Measurements from ENCODE around the gene OGFOD1. TPM values are rescaled to one million over a fixed set of nuclear protein-coding genes. Genes with fewer than 3 reads are reported as not detected.

OGFOD1 gene
- 101 and 127 TPM in 2 replicates for total RNA-seq (2014; rRNA removed)
- polyA plus RNA-seq (2012), result 35.3 TPM

DNA sequence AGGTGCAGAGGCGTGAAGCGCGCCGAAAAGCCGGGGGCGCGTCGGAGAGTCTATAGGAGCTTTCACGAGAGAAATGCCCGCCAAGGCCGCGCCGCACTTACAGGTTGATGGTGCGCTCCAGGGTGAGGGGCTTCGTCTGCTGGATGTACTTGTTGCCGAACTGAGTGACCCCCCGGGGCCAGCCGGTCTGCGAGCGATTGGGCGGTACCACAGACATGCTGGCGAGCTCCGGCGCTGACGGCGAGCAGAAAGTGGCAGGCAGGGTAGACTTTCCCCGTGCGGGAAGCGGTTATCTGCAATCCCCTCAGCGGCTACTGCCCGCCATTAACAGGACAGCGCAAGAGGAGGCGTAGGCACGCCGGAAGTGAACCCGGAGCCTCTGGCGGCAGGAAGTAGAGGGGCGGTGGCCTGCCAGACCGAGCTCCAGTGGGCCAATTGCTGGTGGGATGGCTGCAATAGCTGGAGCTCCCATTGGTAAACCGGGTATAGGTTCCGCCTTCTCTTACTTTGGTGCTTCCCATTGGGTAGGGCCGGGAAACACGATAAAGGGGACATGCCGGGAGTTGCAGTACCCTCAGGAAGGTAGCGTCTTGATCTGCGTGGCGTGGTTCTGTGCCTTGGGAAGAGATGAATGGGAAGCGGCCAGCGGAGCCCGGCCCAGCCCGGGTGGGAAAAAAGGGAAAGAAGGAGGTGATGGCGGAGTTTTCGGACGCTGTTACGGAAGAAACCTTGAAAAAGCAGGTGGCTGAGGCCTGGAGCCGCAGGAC is at the start of gene OGFOD1, which contains the start of gene NUDT21:
Gene OGFOD1, plus strand, starts transcription at position 569 of the 767 bp plus-strand sequence. Its CDS starts 59 bp downstream, at position 628.
Gene NUDT21, minus strand, starts transcription at position 347 of the 767 bp plus-strand sequence. Its CDS starts 130 bp downstream, at position 217.
- DNase-seq (ENCODE audit: low read depth), result peak; percentile 97

DNA sequence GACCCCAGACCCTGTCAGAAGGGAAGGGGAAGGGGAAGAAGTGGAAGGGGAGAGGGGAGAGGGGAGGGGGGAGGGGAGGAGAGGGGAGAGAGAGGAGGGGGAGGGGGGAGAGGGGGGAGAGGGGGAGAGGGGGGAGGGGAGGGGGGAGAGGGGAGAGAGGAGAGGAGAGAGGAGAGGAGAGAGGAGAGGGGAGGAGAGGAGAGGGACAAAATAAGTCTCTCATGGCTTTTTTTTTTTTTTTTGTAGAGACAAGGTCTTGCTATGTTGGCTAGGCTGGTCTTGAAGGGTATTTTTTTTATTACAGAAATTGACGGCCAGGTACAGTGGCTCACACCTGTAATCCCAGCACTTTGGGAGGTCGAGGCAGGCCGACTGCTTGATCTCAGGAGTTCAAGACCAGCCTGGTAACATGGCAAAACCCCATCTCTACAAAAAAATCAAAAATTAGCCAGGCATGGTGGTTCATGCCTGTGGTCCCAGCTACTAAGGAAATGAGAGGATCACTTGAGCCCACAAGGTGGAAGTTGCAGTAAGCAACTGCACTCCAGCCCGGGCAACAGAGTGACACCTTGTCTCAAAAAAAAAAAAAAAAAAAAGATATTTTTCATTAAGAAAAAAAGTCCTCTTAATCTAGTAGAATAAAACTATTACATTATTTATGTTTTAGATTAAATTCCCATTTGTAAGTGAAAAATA is 45.2 kb upstream of the OGFOD1 start:
- no peak for DNase-seq (ENCODE audit: low read depth)

DNA sequence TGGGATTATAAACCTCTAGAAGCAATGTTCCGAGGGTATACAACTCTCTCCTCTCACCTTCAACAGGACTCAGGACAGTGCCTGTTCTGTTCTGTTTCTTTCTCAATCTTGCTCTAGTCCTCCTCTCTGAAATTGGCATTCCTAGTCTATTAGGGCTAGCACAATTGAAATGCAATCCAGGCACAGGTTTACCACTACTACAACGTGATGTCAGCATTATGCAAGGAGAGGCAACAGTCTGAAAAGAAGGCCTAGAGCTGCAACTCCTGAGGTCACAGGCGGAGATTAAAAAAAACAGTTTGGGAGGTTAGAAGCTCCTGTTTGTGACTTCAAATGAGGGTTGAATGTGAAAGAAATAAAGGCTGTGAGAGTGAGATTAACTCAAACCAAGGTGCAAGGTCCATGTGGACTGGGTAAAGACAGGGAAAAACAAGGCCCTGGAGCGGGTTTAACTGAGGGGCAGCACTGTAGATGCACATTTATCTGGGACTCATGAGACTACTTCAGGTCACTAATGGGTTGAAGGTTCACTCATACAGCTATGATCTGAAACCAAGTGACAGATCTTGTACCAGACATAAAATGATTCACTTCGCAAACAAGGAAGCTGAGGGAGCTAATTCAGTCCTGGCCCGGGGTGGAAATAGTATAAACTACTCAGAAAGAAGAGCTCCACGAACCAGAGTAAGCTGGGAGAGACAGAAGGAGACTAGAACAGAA is 42.8 kb upstream of the OGFOD1 start:
- no peak for DNase-seq (ENCODE audit: low read depth)

DNA sequence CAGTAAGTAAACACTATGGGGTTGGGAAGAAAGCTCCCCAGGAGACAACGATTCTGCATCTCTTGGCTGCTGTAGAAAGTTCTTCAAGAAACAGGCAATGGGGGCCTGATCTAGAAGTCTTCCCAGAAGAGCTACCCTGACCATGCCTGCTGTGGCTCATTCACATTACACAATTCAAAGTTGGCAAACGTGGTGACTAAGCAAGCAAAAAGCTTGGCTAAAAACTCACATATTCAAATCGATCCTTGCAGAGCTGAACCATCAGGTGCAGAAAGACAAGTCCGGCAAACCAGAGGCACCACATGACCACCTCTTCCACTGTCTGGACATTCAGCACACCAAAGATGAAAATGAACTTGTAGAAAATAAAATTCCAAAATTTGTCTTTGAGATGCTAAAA is 42.2 kb upstream of the OGFOD1 start:
- peak; percentile 50 for DNase-seq (ENCODE audit: low read depth)

DNA sequence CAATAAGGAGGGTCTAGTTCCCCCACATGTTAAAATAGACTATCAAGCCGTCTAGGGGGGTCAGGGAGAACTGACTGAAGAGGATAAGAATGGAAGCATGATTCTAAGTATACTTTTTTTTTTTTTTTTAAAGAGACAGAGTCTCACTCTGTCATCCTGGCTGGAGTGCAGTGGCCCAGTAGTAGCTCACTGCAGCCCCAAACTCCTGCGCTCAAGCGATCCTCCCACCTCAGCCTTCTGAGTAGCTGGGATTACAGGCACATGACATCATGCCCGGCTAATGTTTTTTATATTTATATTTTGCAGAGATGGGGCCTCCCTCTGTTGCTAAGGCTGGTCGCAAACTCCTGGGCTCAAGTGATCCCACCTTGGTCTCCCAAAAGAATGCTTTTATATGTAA is 40.2 kb upstream of the OGFOD1 start:
- DNase-seq (ENCODE audit: low read depth), result no peak

DNA sequence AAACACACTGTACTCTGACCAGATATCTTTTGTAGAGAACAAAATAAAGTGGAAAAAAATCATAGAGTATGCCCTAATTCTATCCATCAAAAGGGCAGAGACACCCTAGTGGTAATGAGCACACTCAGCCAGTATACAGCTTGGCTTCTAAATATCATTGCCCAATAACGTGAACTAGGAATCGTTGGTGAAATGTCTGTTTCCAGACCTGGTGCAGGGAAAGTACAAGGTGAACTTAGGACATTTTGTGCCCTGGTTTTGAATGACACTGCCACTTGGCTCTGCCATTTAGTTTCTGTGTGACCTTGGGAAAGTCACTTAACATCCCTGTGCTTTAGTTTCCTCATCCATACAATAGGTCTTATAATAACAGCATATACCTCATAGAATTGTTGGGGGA is 39.7 kb upstream of the OGFOD1 start:
- no peak for DNase-seq (ENCODE audit: low read depth)

DNA sequence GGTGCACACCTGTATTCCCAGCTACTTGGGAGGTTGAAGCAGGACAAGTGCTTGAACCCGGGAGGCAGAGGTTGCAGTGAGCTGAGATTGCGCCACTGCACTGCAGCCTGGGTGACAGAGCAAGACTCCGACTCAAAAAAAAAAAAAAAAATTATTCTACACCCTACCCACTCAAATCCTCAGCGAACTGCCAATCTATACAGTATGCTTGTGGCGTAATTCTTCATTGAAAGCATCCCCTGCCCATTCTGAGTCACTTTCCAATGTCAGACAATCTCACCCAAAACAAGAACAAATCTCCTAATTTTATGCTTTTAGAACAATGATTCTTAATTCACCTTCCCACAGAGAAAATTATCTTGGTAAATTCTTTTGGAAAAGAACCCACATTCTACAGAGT is 38.0 kb upstream of the OGFOD1 start:
- no peak for DNase-seq (ENCODE audit: low read depth)

DNA sequence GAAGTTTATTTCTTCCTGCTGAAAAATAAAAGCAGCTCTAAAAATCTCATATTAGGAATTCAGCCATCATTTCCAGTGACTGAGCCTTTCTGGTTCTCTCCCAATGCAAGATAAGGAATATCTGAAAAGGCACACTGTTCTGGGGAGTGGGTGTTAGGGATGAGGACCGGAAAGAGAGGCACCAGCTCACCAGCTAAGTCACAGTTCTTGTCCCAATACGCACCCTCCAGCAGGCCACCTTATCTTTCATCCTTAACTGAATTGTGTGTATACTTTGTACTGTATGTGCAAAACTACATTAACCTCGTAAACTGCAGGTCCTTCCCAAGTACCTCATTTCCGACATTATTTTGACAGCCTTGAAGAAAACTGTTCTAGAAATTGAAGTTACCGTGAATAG is 37.0 kb upstream of the OGFOD1 start:
- no peak for DNase-seq (ENCODE audit: low read depth)

DNA sequence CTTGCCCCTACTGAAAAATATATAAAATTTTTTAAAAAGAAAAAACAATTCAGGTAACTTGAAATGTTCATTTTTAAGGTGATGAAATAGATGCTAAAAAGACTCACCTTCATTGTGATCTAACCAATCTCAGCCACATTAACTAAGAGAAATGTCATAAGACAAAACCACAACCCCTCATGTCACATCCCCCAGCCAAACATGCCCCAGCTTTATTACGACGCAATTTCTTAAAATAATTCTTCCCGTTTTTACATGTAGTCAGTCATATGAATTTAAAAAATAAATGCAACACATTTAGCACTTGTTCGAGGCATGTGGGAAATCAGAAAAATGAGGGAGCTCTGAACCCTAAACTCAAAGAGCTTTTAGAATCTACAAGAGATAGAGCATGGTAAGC is 35.5 kb upstream of the OGFOD1 start:
- no peak for DNase-seq (ENCODE audit: low read depth)

DNA sequence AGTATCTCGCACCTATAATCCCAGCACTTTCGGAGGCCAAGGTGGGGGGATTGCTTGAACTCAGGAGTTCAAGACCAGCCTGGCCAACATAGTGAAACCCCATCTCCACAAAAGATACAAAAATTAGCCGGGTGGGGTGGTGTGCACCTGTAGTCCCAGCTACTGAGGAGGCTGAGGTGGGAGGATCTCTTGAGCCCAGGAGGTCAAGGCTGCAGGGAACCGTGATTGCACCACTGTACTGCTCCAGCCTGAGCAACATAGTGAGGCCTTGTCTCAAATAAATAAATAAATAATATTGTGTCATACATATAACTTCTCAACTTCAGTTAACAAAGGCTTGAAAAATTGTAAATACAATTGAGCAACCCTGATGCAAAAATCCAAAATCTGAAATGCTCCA is 34.2 kb upstream of the OGFOD1 start:
- no peak for DNase-seq (ENCODE audit: low read depth)

DNA sequence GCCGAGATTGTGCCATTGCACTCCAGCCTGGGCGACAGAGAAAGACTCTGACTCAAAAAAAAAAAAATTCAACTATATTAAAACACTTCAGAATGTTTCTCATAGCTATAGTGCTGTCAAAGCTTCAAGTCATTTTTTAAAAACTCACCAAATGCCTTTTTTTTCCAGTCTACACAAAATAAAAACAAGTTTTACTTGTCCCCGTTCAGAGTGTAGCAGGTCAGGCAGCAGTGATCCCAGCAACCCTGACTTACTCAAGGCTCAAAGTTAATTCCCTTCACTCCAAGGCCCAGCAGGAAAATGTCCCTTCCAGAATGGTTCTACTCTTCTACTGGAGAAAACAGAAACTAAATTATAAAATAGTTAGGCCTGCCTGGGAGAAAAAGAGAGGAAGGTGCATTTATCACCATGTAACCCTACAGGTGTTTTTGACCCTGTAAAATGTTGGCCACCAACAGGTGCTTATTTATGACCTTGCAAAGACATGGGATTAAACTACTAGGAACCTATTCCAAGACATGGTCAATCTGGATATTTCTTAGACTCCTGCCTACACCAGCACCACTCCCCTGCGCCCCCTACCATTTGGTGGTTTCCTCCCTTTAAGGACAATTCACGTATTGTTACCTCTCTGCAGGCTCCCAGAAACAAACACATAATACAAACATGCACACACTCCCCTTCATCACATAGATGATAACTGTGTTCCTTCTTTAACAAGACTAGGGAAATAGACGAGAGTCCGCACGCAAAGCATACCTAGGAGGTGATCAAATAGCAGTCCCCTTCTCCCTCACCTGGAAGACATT is 31.4 kb upstream of the OGFOD1 start:
- no peak for DNase-seq (ENCODE audit: low read depth)

DNA sequence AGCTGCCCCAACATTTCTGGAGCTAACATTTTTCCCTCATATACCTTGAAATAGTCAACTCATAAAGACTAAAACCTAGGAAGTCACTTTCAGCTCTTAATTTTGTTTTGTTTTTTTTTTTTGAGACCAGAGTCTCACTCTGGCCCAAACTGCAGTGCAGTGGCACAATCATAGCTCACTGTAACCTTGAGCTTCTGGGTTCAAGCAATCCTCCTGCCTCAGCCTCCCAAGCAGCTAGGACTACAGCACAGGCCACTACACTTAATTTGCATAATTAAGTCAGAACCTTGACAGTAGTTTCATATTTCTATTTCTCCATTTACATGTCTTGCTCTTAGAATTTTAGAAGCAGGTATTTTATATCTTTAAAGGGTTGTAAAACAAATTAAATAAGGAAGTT is 30.7 kb upstream of the OGFOD1 start:
- no peak for DNase-seq (ENCODE audit: low read depth)

DNA sequence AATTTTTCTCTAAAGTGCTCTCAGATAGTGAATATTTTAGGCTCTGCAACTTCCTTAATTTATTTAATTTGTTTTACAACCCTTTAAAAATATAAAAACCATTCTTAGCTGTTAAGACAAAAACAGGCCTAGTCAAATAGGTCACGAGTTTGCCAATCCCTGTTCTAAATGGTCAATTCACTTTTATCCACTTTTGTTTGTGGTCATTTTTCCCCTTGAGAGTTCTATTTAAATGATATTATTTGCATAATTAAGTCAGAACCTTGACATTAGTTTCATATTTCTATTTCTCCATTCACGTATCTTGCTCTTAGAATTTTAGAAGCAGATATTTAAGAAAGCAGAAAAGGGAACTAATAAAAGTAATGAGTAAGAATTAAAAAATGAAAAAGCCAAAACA is 30.0 kb upstream of the OGFOD1 start:
- no peak for DNase-seq (ENCODE audit: low read depth)

DNA sequence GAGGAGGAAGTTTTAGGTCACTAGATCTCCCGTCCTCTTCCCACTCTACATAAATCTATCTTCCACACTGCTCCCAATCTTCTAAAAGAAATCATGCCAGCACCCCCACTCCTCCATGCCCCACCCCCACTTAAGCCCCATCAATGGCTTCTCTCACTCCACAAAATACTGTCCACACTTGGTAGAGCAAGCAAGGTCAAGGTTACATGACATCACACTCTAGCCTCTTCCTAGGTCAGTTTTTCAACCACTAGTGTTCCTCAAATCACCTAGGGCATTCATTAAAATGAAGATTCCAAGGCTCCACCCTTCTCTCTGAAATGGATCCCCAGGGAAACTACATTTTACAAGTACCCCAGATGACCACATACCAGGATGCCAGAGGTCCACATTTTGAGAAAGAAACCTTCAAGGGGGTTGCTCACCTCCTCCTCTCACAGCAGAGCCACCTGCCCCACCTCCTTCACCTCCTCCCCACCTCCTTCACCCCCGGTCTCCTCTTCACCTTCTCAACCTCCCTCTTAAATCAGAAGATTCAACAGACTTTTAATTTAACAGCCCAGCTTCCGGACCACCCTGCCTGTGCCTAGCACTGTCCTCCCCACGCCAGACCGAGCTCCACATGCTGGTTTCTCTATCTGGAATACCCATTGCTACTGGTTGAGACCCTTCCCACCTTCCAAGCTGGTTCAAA is 29.2 kb upstream of the OGFOD1 start:
- no peak for DNase-seq (ENCODE audit: low read depth)

DNA sequence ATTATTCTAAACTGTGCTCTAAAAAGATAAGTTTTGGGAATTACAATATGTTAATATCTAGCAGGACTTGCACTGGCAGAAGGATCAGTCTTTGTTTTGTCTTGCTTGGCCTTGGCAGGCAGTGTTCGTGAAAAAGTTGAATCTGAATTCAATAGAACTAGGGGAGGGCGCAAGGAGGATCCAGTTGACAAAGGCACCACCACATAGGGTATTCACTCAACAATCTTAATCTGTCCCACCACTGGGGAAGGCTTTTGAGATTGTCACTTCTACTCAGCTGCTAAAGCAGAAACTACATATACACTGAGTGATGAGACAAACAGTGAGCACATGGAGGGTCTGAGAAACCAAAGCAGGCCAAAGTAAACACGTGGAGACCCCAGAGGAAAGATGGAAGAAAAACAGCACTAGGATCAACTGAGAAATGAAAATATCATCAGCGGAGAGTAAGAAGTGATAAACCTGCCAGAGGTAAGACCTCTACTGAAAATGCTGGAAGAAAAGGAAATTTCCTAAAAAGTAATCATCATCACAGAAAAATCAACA is 28.4 kb upstream of the OGFOD1 start:
- no peak for DNase-seq (ENCODE audit: low read depth)

DNA sequence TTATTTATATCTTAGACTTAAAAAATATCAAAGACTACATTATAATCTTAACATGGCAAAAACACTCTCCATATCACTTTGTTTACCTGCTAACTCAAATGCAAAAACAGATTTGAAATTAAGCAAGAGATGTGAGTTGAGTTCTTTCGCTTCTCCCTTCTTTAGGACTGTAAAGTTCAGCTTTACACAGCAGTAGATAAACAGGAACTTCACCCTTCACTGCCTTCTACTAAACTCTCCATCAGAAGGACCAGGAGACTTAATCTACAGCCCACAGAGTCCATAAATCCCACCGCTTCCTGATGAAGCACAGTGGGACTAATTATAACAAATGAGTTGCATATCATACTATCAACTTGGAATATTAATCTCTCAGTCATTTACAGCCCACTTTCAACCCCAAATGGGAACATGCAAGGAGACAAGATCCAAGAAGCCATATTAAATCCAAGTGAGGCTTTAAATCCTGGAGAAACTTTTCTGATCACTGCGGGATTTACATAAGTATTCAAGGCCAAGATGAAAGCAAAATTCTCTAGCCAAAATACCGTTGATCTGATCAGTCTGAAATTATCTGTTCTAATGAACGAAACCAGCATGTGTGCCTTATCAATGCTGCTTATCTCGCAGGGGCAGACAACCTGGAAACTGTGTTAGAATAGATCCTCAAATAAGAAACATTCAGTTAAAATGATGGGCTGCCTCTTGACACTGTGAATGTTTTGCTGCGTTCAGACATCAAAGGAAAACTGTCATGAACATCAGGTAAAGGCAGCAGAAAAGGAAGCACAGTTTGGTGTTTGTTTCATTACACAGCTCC is 27.6 kb upstream of the OGFOD1 start:
- DNase-seq (ENCODE audit: low read depth), result no peak

DNA sequence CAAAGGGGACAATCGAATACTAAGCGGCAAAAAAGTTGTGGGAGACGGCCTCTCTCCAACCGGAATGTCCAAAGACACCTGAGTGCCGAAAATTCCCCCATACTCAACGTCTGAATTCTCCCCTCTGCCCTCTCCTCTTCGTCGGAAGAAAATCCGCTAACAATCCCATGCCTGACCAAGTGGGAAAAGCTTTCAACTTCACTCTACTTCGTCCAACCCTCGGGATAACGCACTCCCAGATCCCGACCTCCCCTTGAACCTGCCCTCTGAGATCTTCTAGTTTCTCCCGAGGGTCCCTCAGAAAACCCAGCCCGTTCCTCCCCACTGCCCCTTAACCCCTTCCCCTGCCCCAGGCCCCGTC is 27.0 kb upstream of the OGFOD1 start:
- peak; percentile 11 for DNase-seq (ENCODE audit: low read depth)

DNA sequence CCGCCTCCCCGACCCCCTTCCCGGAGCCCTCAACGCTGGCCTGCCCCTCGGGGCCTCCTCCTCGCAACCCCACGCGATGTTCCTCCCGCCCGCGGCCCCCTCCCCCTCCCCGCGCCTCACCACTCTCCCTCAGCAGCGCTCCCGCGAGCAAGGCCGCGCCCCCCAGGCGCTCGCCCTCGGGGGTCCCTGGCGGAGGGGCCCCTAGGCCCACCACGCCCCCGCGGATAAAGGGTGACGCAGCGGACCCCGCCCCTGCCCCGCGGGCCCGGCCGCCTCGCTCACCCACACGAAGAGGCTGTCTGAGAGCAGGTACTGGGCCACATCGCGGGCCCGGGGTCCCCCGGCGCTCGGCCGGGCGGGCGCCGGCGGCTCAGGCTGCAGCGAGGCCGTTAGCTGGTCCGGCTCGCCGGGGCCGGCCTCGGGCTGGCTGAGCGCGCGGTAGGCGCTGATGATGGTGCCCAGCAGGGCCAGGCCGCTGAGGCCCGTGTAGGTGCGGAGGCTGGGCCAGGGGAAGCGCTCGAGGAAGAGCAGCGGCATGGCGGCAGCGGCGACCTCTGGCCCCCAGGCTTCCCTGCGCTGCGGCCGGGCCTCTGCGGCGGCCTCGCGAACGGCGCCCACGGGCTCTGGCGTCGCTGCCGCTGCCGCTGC is 26.4 kb upstream of the OGFOD1 start:
- peak; percentile 11 for DNase-seq (ENCODE audit: low read depth)

DNA sequence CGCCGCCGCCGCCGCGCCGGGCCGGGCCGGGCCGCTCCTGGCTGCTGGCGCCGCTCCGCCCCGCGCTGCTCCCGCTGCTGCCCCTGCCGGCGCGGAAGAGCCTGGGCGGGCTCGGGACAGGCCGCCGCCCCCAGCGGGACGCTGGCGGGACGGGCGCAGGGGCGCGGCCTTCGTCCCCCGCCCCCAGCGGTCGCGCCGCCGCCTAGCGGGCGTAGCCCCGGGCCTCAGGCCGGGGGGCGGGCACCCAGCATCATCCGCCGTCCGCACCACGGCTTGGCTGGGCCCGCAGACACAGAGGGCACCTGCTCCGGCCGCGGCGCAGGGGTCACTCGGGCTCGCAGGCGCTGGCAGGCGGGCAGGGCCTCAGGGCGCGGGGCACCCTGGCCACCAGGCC is 25.9 kb upstream of the OGFOD1 start, which contains the start of gene AMFR:
Gene AMFR, minus strand, starts transcription at position 107 of the 394 bp plus-strand sequence. CDS start 218 bp downstream, outside the sequence.
- peak; percentile 78 for DNase-seq (ENCODE audit: low read depth)

Data from LHCN-M2 (cell line).